ENCODE results near the gene PGA3.

The PGA3 gene

GRCh38 chr11:61254403-61255025, 51.2 kb downstream of the PGA3 start:
- DNase-seq: peak; percentile 17 to 44 (median 31)

DNA sequence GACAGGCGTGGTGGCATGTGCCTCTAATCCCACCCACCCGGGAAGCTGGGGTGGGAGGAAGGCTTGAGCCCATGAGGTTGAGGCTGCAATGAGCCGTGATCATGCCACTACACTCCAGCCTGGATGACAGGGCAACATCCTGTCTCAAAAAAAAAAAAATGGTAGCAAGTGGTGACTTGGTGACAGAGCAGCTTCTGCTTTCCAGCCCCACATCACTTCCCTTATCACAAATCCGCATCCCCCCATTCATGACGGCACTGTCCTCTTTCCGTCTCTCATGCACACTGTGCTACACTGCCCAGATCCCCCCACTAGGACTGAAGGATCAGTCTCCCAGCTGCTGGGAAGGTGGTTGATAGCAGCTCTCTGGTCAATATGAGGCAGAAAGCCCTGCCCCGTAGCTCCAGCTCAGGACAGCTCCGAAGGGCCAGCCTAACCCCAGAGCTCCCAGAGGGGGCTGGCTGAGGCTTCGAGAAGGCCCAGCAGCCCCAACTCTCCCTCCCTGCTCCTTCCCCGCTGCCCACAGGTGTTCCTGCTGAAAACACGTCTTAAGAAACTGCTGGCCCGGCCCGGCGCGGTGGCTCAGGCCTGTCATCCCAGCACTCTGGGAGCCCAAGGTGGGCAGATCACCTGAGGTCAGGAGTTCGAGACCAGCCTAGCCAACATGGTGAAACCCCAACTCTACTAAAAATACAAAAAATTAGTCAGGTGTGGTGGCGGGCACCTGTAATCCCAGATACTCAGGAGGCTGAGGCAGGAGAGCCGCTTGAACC, 53.6 kb downstream of the PGA3 start:
- no peak for DNase-seq

- no peak for DNase-seq
Measured at GRCh38 chr11:61258546-61258945, 55.2 kb downstream of the PGA3 start.

DNA sequence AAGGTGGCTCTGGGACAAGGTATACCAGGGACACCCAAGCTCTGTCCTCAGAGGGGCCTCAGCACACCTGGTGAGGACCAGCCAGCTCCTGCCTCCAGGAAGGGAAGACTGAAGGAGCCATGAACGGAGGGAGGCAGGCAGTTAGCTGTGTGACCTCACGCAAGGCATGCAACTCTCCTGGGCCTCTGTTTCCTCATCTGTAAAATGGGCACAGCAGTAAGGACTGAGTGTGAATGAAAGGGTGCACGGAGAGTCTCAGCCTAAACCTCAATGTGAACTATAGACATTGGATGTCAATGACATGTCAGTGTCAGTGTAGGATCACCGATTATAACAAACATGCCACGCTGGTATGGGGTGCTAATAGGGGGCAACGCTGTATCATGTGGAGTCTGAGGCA, 56.0 kb downstream of the PGA3 start:
- no peak for DNase-seq
